ENCODE results near the gene STK39. TPM values are rescaled to one million over a fixed set of nuclear protein-coding genes. Genes with fewer than 3 reads are reported as not detected.

Gene STK39
- total and polyA plus RNA-seq, 2 donors from 2014 or later: 15.9 to 27.1 TPM

GRCh38 chr2:168138901-168139300, 108.5 kb downstream of the STK39 start:
- FAIRE-seq (no peak), DNase-seq (no peak)
- Histone ChIP-seq H3K27ac (ENCODE audit: low read depth in 2 of 2, low read length in 2 of 2) (peak overlapping the region; percentile 2 to 20), H3K4me3 (ENCODE audit: low read length in 3 of 3) (no peak overlapping the region), H3K9me3 (ENCODE audit: control insufficient read depth in 2 of 3, insufficient read depth in 1 of 3, low read length in 3 of 3) (no peaks in the 10 kb centered on the region), H3K4me1 (ENCODE audit: control insufficient read depth in 2 of 3, insufficient read depth in 2 of 3, low read depth in 1 of 3, low read length in 3 of 3) (peaks cover 0 to 6% (median 5%) of the 10 kb centered on the region in 3 donors), H3K9ac (ENCODE audit: low read length in 3 of 3) (no peak overlapping the region), H3K36me3 (ENCODE audit: control insufficient read depth in 2 of 3, insufficient read depth in 3 of 3, low read length in 3 of 3) (no peaks in the 10 kb centered on the region), H3K27me3 (ENCODE audit: control insufficient read depth, insufficient read depth, low read length) (no peaks in the 10 kb centered on the region)
- intact Hi-C loops (cut with DNase I): no loop called here
- TF ChIP-seq CTCF (IDR thresholded peaks at IDR 0.05; ENCODE audit: borderline replicate concordance, extremely low read depth, insufficient read depth): no peak

- no peaks in the 10 kb centered on the region for H3K36me3 ChIP-seq (ENCODE audit: control insufficient read depth in 2 of 3, insufficient read depth in 3 of 3, low read length in 3 of 3)
- no peak overlapping the region for H3K9ac ChIP-seq (ENCODE audit: low read length in 3 of 3)
- TF ChIP-seq CTCF (IDR thresholded peaks at IDR 0.05; ENCODE audit: borderline replicate concordance, extremely low read depth, insufficient read depth): no peak
- intact Hi-C loops (cut with DNase I): no loop called here
- peak overlapping the region; percentile 49 to 51 for H3K27ac ChIP-seq (ENCODE audit: low read depth in 2 of 2, low read length in 2 of 2)
- H3K9me3 ChIP-seq (ENCODE audit: control insufficient read depth in 2 of 3, insufficient read depth in 1 of 3, low read length in 3 of 3): no peaks in the 10 kb centered on the region
- DNase-seq (peak in 3 of 5 donors; percentile 31 to 72 (median 42)), FAIRE-seq (no peak)
- H3K4me1 ChIP-seq (ENCODE audit: control insufficient read depth in 2 of 3, insufficient read depth in 2 of 3, low read depth in 1 of 3, low read length in 3 of 3): peaks cover 0 to 6% (median 5%) of the 10 kb centered on the region in 3 donors
- H3K27me3 ChIP-seq (ENCODE audit: control insufficient read depth, insufficient read depth, low read length): no peaks in the 10 kb centered on the region
- no peak overlapping the region for H3K4me3 ChIP-seq (ENCODE audit: low read length in 3 of 3)
Observed at GRCh38 chr2:168138374-168138773, 109.0 kb downstream of the STK39 start.

- no peaks in the 10 kb centered on the region for H3K9me3 ChIP-seq (ENCODE audit: control insufficient read depth in 2 of 3, insufficient read depth in 1 of 3, low read length in 3 of 3)
- peaks cover 0 to 6% (median 5%) of the 10 kb centered on the region in 3 donors for H3K4me1 ChIP-seq (ENCODE audit: control insufficient read depth in 2 of 3, insufficient read depth in 2 of 3, low read depth in 1 of 3, low read length in 3 of 3)
- H3K27me3 ChIP-seq (ENCODE audit: control insufficient read depth, insufficient read depth, low read length): no peaks in the 10 kb centered on the region
- DNase-seq (peak in 2 of 5 donors; percentile 58 to 66), FAIRE-seq (no peak)
- H3K4me3 ChIP-seq (ENCODE audit: low read length in 3 of 3): peak overlapping the region in 1 of 3 donors; percentile 11
- no peak overlapping the region for H3K9ac ChIP-seq (ENCODE audit: low read length in 3 of 3)
- no peak for TF ChIP-seq CTCF (IDR thresholded peaks at IDR 0.05; ENCODE audit: borderline replicate concordance, extremely low read depth, insufficient read depth)
- peak overlapping the region; percentile 49 to 68 for H3K27ac ChIP-seq (ENCODE audit: low read depth in 2 of 2, low read length in 2 of 2)
- H3K36me3 ChIP-seq (ENCODE audit: control insufficient read depth in 2 of 3, insufficient read depth in 3 of 3, low read length in 3 of 3): no peaks in the 10 kb centered on the region
- intact Hi-C loops (cut with DNase I): no loop called here
Observed at GRCh38 chr2:168137510-168138180, 109.8 kb downstream of the STK39 start.

Data from kidney (tissue), 14 donors.